Smooth muscle cell (in vitro differentiated cells): ENCODE data around the gene ATP2C2. TPM values are rescaled to one million over a fixed set of nuclear protein-coding genes. Genes with fewer than 3 reads are reported as not detected.

Experiments used
- DNase-seq: peaks from one replicate; lab custom pipeline; 2025; ENCODE audit not compliant: unreplicated experiment; lab: John Stamatoyannopoulos, UW
- H2AFZ ChIP-seq: fragments of 200-600 bp; sonication (generic); 2 replicates; pipeline ENCODE4 v1.6.0; 2016; ENCODE audit warnings: antibody characterized with exemption, low read depth, mild to moderate bottlenecking
- H3F3A ChIP-seq: fragments of 200-600 bp; sonication (generic); 2 replicates; pipeline ENCODE4 v1.6.0; 2017; ENCODE audit warnings: antibody characterized with exemption, low read depth
- H3K27ac ChIP-seq: fragments of 200-600 bp; sonication (generic); 2 replicates; pipeline ENCODE4 v1.5.1; 2016; ENCODE audit warnings: low read depth, mild to moderate bottlenecking
- H3K27me3 ChIP-seq: fragments of 200-600 bp; sonication (generic); 2 replicates; pipeline ENCODE4 v1.6.1; 2016; ENCODE audit warnings: low read depth, mild to moderate bottlenecking
- H3K36me3 ChIP-seq: fragments of 200-600 bp; sonication (generic); 2 replicates; pipeline ENCODE4 v1.5.1; 2016; ENCODE audit warnings: low read depth
- H3K4me1 ChIP-seq: fragments of 200-600 bp; sonication (generic); 2 replicates; pipeline ENCODE4 v1.5.1; 2016; ENCODE audit warnings: low read depth
- H3K4me2 ChIP-seq: fragments of 200-600 bp; sonication (generic); 2 replicates; pipeline ENCODE4 v1.6.0; 2016; ENCODE audit warnings: mild to moderate bottlenecking
- H3K4me3 ChIP-seq: fragments of 200-600 bp; sonication (generic); 2 replicates; pipeline ENCODE4 v1.5.1; 2016; ENCODE audit warnings: mild to moderate bottlenecking
- H3K79me2 ChIP-seq: fragments of 200-600 bp; sonication (generic); 2 replicates; pipeline ENCODE4 v1.6.0; 2016; ENCODE audit warnings: low read depth, mild to moderate bottlenecking
- H3K9ac ChIP-seq: fragments of 200-600 bp; sonication (generic); 2 replicates; pipeline ENCODE4 v1.6.0; 2016; ENCODE audit warnings: low read depth
- H3K9me3 ChIP-seq: fragments of 200-600 bp; sonication (generic); replicated peaks from 2 replicates; pipeline ENCODE4 v1.5.1; 2016; ENCODE audit warnings: low read depth
- H4K20me1 ChIP-seq: fragments of 200-600 bp; sonication (generic); 2 replicates; pipeline ENCODE4 v1.6.0; 2016; ENCODE audit warnings: low read depth
- CTCF ChIP-seq: fragments of 200-600 bp; sonication (generic); IDR thresholded peaks from 2 replicates; pipeline ENCODE4 v1.5.1; 2017; ENCODE audit warnings: borderline replicate concordance, mild to moderate bottlenecking, antibody characterized with exemption; ENCODE audit not compliant: insufficient read depth, poor library complexity, severe bottlenecking
- WGBS: methylation state at CpG from one replicate; pipeline ENCODE4 v1.1.7; 2016; ENCODE audit warnings: low lambda C conversion rate; 5-methylcytosine and 5-hydroxymethylcytosine counted together
- polyA plus RNA-seq: library from polyadenylated mRNA; unstranded; fragments of >200 nt; fragmentation: Nextera tagmentation; extraction: Ambion mirVana; gene quantifications from 2 replicates; pipeline ENCODE4 v1.2.1, GENCODE V29; 2016
- total RNA-seq: library from RNA; depleted of rRNA; stranded (reverse); fragments of >200 nt; gene quantifications from 2 replicates; pipeline ENCODE4 v1.2.3, GENCODE V29; 2014

ATP2C2 gene
- total and polyA plus RNA-seq, 2 experiments from 2014 or later, result 3.1 to 4.1 TPM

- Histone ChIP-seq H3K36me3 (no peaks in the 10 kb centered on the region), H3K4me1 (peaks cover 16% of the 10 kb centered on the region), H3K27ac (no peak overlapping the region), H3K4me2 (peak overlapping the region; percentile 75), H3K9ac (no peak overlapping the region), H3K27me3 (no peaks in the 10 kb centered on the region), H3K9me3 (no peaks in the 10 kb centered on the region), H2AFZ (no peak overlapping the region), H3K79me2 (no peaks in the 10 kb centered on the region), H3K4me3 (no peak overlapping the region), H3F3A (no peaks in the 10 kb centered on the region), H4K20me1 (no peaks in the 10 kb centered on the region)
- WGBS, result 18% methylated on average over 21 of the region's 21 CpGs
- peak; percentile 54 for DNase-seq
- TF ChIP-seq CTCF, result peak; percentile 87
Measured at GRCh38 chr16:84511180-84511800, 143.0 kb downstream of the ATP2C2 start.

GRCh38 chr16:84511831-84512230 is 143.5 kb downstream of the ATP2C2 start:
- Histone ChIP-seq H3K27me3 (no peaks in the 10 kb centered on the region), H3K79me2 (no peaks in the 10 kb centered on the region), H3K4me2 (no peak overlapping the region), H3K4me1 (peaks cover 16% of the 10 kb centered on the region), H3K36me3 (no peaks in the 10 kb centered on the region), H3K9me3 (no peaks in the 10 kb centered on the region), H3F3A (no peaks in the 10 kb centered on the region), H4K20me1 (no peaks in the 10 kb centered on the region), H3K9ac (no peak overlapping the region), H2AFZ (no peak overlapping the region), H3K4me3 (no peak overlapping the region), H3K27ac (no peak overlapping the region)
- WGBS, result 87% methylated on average over 13 of the region's 13 CpGs
- no peak for DNase-seq
- TF ChIP-seq CTCF, result no peak

GRCh38 chr16:84513123-84513522 is 144.8 kb downstream of the ATP2C2 start:
- H3F3A ChIP-seq, result no peaks in the 10 kb centered on the region
- H3K27ac ChIP-seq, result peak overlapping the region; percentile 55
- no peaks in the 10 kb centered on the region for H3K36me3 ChIP-seq
- H2AFZ ChIP-seq, result no peak overlapping the region
- H3K4me1 ChIP-seq, result peaks cover 16% of the 10 kb centered on the region
- no peak overlapping the region for H3K4me3 ChIP-seq
- H3K79me2 ChIP-seq, result no peaks in the 10 kb centered on the region
- no peaks in the 10 kb centered on the region for H3K9me3 ChIP-seq
- DNase-seq, result no peak
- WGBS, result 37% methylated on average over 10 of the region's 10 CpGs
- H4K20me1 ChIP-seq, result no peaks in the 10 kb centered on the region
- H3K9ac ChIP-seq, result no peak overlapping the region
- peak overlapping the region; percentile 41 for H3K4me2 ChIP-seq
- TF ChIP-seq CTCF, result no peak
- H3K27me3 ChIP-seq, result no peaks in the 10 kb centered on the region

- H3K36me3 ChIP-seq, result no peaks in the 10 kb centered on the region
- H3K79me2 ChIP-seq, result no peaks in the 10 kb centered on the region
- no peaks in the 10 kb centered on the region for H3K9me3 ChIP-seq
- H3K4me2 ChIP-seq, result peak overlapping the region; percentile 41
- no peaks in the 10 kb centered on the region for H3K27me3 ChIP-seq
- H4K20me1 ChIP-seq, result no peaks in the 10 kb centered on the region
- no peak overlapping the region for H3K4me3 ChIP-seq
- DNase-seq, result no peak
- no peak overlapping the region for H3K9ac ChIP-seq
- H2AFZ ChIP-seq, result no peak overlapping the region
- H3K4me1 ChIP-seq, result peaks cover 16% of the 10 kb centered on the region
- H3F3A ChIP-seq, result no peaks in the 10 kb centered on the region
- peak overlapping the region; percentile 55 for H3K27ac ChIP-seq
- 80% methylated on average over 11 of the region's 11 CpGs for WGBS
- TF ChIP-seq CTCF, result no peak
Measured at GRCh38 chr16:84513666-84514065, 145.3 kb downstream of the ATP2C2 start.
